Sigmoid colon (tissue), 7 donors: Measurements from ENCODE around the gene JMJD7. TPM values are rescaled to one million over a fixed set of nuclear protein-coding genes. Genes with fewer than 3 reads are reported as not detected.
A peak's percentile ranks its signal among the peaks of the same experiment; 100 is the strongest.
"Not testable (repeated sequence)": the region's sequence is repeated elsewhere in the genome, so short reads cannot be mapped to it uniquely, and the experiment has no call there.

Experiments used
- DNase-seq: peaks from one replicate; pipeline ENCODE4 v3.0.0-alpha.2; 2019
- H3K27ac ChIP-seq, 4 donors: fragments of 200-600 bp; sonication (generic); one replicate each; pipeline ENCODE4 v1.5.1; 2016 to 2019; ENCODE audit warnings: mild to moderate bottlenecking in 1 of 4
- H3K27me3 ChIP-seq, 3 donors: fragments of 200-600 bp; sonication (generic); one replicate each; pipeline ENCODE4 v1.5.1; 2019; ENCODE audit warnings: mild to moderate bottlenecking in 1 of 3
- H3K36me3 ChIP-seq, 4 donors: fragments of 200-600 bp; sonication (generic); one replicate each; pipeline ENCODE4 v1.5.1; 2016 to 2019
- H3K4me1 ChIP-seq, 4 donors: fragments of 200-600 bp; sonication (generic); one replicate each; pipeline ENCODE4 v1.5.1; 2017 to 2019
- H3K4me3 ChIP-seq, 4 donors: fragments of 200-600 bp; sonication (generic); one replicate each; pipeline ENCODE4 v1.5.1; 2017 to 2019; ENCODE audit warnings: mild to moderate bottlenecking in 2 of 4, moderate library complexity in 1 of 4
- H3K9me3 ChIP-seq, 4 donors: fragments of 200-600 bp in 3 of 4; sonication (generic) in 3 of 4; one replicate each; pipeline versions ENCODE4 v1.5.1 to v1.6.1; 2013 to 2019
- EP300 ChIP-seq, 4 donors: sonication (generic); formaldehyde crosslinking; IDR thresholded peaks; one replicate each; pipeline ENCODE4 v1.6.1; 2017; ENCODE audit warnings: antibody characterized with exemption in 4 of 4
- POLR2A ChIP-seq, 2 donors: fragments of 450-650 bp; IDR thresholded peaks; one replicate each; pipeline ENCODE4 v1.6.1; 2016; ENCODE audit warnings: antibody characterized with exemption in 2 of 2, mild to moderate bottlenecking in 2 of 2, moderate library complexity in 2 of 2
- POLR2AphosphoS5 ChIP-seq, 4 donors: sonication (generic); formaldehyde crosslinking; IDR thresholded peaks; one replicate each; pipeline ENCODE4 v1.6.1; 2017; ENCODE audit warnings: antibody characterized with exemption in 4 of 4
- WGBS, 2 donors: extraction: QIAGEN DNeasy Blood & Tissue Kit; methylation state at CpG; one replicate each; pipeline ENCODE4 v1.1.7; 2013; 5-methylcytosine and 5-hydroxymethylcytosine counted together
- intact Hi-C: fragments of 100-400 bp; cut with DNase I; formaldehyde crosslinking; loops from one replicate; pipeline ENCODE4 v1.15.1; 2023
- polyA plus RNA-seq, 3 donors: library from polyadenylated mRNA; stranded (reverse); fragments of 200-250 nt; gene quantifications; one replicate each; pipeline ENCODE4 v1.2.3, GENCODE V29; 2013
- total RNA-seq, 4 donors: library from RNA; depleted of rRNA; stranded (reverse); fragments of >200 nt; gene quantifications; one replicate each; pipeline ENCODE4 v1.1.0, GENCODE V29; 2016
- TF ChIP-seq, protein P1 (sequence below), 4 experiments: fragments of 450-650 bp in 3 of 4; fragments of 200-600 bp in 1 of 4; IDR thresholded peaks; one replicate each; pipeline ENCODE4 v1.5.1; 2016 to 2019; ENCODE audit warnings: antibody characterized with exemption in 4 of 4, mild to moderate bottlenecking in 3 of 4, moderate library complexity in 2 of 4
- donor health status: healthy with polysubstance abuse.
- donor health status: Bipolar disorder and iron deficiency.
- donor health status: healthy.

JMJD7 gene
- total and polyA plus RNA-seq, 7 donors: 9.5 to 14.0 (median 10.7) TPM

GRCh38 chr15:41825572-41826535, 2.0 kb upstream of the JMJD7 start:
- no peaks in the 10 kb centered on the region for H3K9me3 ChIP-seq
- H3K4me3 ChIP-seq: no peak overlapping the region
- intact Hi-C loops: no loop called here
- peaks cover 0 to 21% (median 18%) of the 10 kb centered on the region in 4 donors for H3K4me1 ChIP-seq
- TF ChIP-seq POLR2A (IDR thresholded peaks at IDR 0.05) (no peak), POLR2AphosphoS5 (IDR thresholded peaks at IDR 0.05) (no peak), EP300 (IDR thresholded peaks at IDR 0.05) (no peak)
- TF ChIP-seq, protein P1, sequence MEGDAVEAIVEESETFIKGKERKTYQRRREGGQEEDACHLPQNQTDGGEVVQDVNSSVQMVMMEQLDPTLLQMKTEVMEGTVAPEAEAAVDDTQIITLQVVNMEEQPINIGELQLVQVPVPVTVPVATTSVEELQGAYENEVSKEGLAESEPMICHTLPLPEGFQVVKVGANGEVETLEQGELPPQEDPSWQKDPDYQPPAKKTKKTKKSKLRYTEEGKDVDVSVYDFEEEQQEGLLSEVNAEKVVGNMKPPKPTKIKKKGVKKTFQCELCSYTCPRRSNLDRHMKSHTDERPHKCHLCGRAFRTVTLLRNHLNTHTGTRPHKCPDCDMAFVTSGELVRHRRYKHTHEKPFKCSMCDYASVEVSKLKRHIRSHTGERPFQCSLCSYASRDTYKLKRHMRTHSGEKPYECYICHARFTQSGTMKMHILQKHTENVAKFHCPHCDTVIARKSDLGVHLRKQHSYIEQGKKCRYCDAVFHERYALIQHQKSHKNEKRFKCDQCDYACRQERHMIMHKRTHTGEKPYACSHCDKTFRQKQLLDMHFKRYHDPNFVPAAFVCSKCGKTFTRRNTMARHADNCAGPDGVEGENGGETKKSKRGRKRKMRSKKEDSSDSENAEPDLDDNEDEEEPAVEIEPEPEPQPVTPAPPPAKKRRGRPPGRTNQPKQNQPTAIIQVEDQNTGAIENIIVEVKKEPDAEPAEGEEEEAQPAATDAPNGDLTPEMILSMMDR (IDR thresholded peaks at IDR 0.05): no peak
- DNase-seq: no peak
- H3K36me3 ChIP-seq: peaks cover 18 to 52% (median 32%) of the 10 kb centered on the region in 4 donors
- no peaks in the 10 kb centered on the region for H3K27me3 ChIP-seq
- no peak overlapping the region for H3K27ac ChIP-seq
- WGBS, 2 donors: 83 to 87% methylated on average over 13 of the region's 13 CpGs

DNA sequence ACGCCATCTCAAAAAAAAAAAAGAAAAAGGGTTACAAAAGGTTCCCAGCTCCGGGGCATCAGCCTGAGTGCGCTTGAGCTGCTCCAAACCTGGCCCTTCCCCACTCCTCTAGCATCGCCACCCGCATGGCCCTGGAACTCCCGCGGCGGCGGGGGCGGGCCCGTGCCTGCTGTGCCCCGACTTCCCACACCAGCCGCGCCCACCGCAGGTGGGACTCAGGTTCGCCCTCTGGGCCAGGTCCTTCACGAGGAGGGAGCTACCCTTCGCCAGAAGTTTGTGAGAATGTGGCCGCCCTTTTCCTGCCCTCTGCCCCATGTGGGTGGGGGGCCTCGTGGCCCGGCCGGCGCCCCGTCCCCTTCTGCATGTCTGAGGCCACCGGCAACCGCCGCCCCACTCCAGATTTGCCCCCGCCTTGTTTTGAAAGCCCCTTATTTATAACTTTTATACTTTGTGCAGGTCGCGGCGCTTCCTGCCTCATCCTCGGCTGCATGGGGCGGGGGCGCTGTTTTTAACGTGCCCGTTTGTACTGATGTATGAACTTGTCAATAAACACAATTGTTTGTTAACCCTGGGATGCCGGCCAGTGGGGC, 507 bp upstream of the JMJD7 start:
- peak; percentile 74 for DNase-seq
- 2 to 4% methylated on average over 37 of the region's 37 CpGs for WGBS, 2 donors
- Histone ChIP-seq H3K27me3 (no peaks in the 10 kb centered on the region), H3K4me3 (peak overlapping the region; percentile 54 to 84 (median 70)), H3K9me3 (no peaks in the 10 kb centered on the region), H3K27ac (peak overlapping the region; percentile 79 to 90 (median 87)), H3K4me1 (peaks cover 0 to 21% (median 18%) of the 10 kb centered on the region in 4 donors), H3K36me3 (peaks cover 5 to 46% (median 20%) of the 10 kb centered on the region in 4 donors)
- TF ChIP-seq POLR2AphosphoS5 (IDR thresholded peaks at IDR 0.05): peak in 2 of 4 donors; percentile 14 to 15
- TF ChIP-seq, protein P1 (IDR thresholded peaks at IDR 0.05): no peak
- intact Hi-C loops: no loop called here

DNA sequence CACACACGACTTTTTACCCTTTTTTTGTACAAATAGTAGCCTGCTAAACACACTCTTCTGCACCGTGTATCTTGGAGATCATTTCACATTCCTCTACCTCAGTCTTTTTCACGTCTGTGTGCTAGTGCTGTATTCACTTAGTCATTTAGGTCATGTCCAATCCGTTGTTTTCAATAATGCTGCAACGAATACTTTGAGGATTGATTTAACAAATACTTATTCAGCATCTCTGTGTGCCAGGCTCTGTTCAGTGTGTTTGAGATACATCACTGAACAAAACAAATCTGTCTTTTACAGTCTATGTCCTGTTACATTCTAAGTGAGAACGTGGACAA, 882 bp downstream of the JMJD7 start:
- H3K36me3 ChIP-seq: peaks cover under 1 to 34% (median 11%) of the 10 kb centered on the region in 4 donors
- intact Hi-C loops: loop anchor here (1.0 to 2.0 kb wide), 2 partner anchors 54 to 144 kb away; partner anchors contain the start of genes EHD4 and MAPKBP1

GRCh38 chr15:41829959-41830646, 2.2 kb downstream of the JMJD7 start:
- no peak overlapping the region for H3K4me3 ChIP-seq
- no peaks in the 10 kb centered on the region for H3K9me3 ChIP-seq
- peaks cover 0 to 21% (median 18%) of the 10 kb centered on the region in 4 donors for H3K4me1 ChIP-seq
- no peak overlapping the region for H3K27ac ChIP-seq
- WGBS, 2 donors: 96% methylated on average over 13 of the region's 13 CpGs
- DNase-seq: no peak
- peaks cover 0 to 25% (median 3%) of the 10 kb centered on the region in 4 donors for H3K36me3 ChIP-seq
- H3K27me3 ChIP-seq: no peaks in the 10 kb centered on the region
- intact Hi-C loops: loop anchor here (2.0 kb wide), 1 partner anchor 143 kb away; the partner anchor contains the start of gene EHD4
- TF ChIP-seq, protein P1 (IDR thresholded peaks at IDR 0.05): no peak
- TF ChIP-seq POLR2AphosphoS5 (IDR thresholded peaks at IDR 0.05) (no peak), EP300 (IDR thresholded peaks at IDR 0.05) (no peak), POLR2A (IDR thresholded peaks at IDR 0.05) (no peak)

More for the DNA sequence above, 882 bp downstream of the JMJD7 start:
- peak overlapping the region; percentile 54 to 84 (median 70) for H3K4me3 ChIP-seq
- no peak for DNase-seq
- no peaks in the 10 kb centered on the region for H3K27me3 ChIP-seq
- 7 to 25% methylated on average over 6 of the region's 6 CpGs for WGBS, 2 donors
- H3K27ac ChIP-seq: peak overlapping the region; percentile 79 to 90 (median 87)
- TF ChIP-seq EP300 (IDR thresholded peaks at IDR 0.05) (no peak), POLR2AphosphoS5 (IDR thresholded peaks at IDR 0.05) (no peak), POLR2A (IDR thresholded peaks at IDR 0.05) (no peak)
- TF ChIP-seq, protein P1 (IDR thresholded peaks at IDR 0.05): no peak
- H3K9me3 ChIP-seq: no peaks in the 10 kb centered on the region
- H3K4me1 ChIP-seq: peaks cover 0 to 21% (median 18%) of the 10 kb centered on the region in 4 donors

DNA sequence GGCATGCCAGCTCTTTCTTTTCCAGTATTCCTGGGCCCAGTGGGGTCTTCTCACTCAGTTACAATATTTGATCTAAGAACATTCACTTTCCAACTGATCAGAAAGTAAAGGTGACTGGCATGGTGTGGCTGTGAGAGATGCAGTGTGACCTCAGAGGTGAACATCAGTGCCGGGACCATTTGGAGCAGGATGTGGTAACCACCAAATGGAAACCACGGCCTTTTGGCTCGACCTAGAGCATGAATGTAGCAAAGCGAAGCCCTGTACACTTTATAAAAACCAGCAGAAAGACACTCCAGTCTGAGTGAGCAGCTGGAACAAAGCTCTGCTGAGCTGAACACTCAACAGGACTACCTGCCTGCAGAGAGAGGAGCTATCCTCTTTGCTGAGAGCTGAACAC, 3.4 kb downstream of the JMJD7 start:
- intact Hi-C loops, H3K27me3 ChIP-seq, DNase-seq, H3K9me3 ChIP-seq, H3K4me3 ChIP-seq, H3K27ac ChIP-seq: not testable (repeated sequence)
- Histone ChIP-seq H3K4me1 (peaks cover 0 to 21% (median 18%) of the 10 kb centered on the region in 4 donors), H3K36me3 (peaks cover 0 to 19% (median 2%) of the 10 kb centered on the region in 4 donors)
- 43 to 87% methylated on average over 4 of the region's 4 CpGs for WGBS, 2 donors
